GM21526 (cell line): ENCODE data around the gene CAMP.
"Not testable (repeated sequence)": the region's sequence is repeated elsewhere in the genome, so short reads cannot be mapped to it uniquely, and the experiment has no call there.

Source experiments
- ATAC-seq: cut with Tn5 transposase; IDR thresholded peaks from one replicate; pipeline ENCODE4 v1.9.1; 2021; ENCODE audit warnings: moderate library complexity; ENCODE audit not compliant: unreplicated experiment, low FRiP score

CAMP gene

DNA sequence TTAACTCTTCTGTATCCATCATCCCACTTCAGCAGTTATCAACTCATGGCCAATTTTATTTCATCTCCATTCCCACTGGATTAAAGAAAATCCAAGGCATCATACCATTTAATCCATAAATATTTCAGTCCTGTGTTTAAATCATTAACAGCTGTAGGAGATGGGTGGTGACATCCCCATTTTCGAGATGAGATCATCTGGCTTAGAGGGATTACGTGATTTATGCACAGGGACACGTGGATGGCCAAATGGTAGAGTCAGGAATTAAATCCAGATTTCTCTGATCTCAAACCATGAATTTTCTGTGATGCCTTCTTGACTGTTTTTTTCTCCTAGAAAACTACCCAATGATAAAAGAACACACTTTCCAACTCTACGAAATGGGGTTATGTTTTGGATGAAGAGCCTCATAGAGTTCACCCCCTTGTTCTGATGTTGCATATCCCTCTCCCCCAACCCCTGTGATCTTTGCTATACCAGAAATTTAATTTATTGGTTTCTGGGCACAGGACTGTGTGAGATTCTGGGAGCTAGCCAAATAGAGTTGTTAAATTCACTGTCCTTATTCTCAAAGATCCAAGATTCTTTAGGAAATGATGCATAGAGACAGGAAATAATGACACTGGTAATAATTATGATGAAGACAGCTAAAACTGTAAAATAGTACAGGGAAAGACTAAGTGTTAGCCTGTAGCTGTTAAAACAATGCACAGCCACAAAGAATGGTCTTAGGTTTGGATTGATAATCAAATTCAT, 25.0 kb downstream of the CAMP start:
- no peak for ATAC-seq

GRCh38 chr3:48256557-48256956, 33.3 kb downstream of the CAMP start:
- no peak for ATAC-seq

- ATAC-seq: no peak
Measured at GRCh38 chr3:48258530-48258929, 35.2 kb downstream of the CAMP start.

DNA sequence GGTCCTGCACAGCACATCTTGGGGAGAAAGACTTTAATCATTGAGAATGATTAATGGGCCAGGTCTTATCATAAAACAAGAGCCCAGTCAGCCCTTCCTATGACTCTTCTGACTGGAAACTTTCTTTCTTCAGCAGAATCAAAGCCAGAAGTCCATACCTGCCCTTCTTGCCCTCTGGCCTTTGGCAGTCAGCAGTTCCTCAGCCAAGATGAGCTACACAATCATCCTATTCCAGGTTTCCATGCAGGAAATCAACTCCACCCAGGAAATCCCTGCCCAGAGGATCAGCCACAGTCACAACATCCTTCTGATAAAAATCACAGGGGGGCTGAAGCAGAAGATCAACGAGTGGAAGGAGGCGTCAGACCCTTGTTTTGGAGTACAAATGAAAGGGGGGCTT, 44.5 kb downstream of the CAMP start:
- ATAC-seq: no peak

GRCh38 chr3:48268381-48268935, 45.2 kb downstream of the CAMP start:
- ATAC-seq: no peak

DNA sequence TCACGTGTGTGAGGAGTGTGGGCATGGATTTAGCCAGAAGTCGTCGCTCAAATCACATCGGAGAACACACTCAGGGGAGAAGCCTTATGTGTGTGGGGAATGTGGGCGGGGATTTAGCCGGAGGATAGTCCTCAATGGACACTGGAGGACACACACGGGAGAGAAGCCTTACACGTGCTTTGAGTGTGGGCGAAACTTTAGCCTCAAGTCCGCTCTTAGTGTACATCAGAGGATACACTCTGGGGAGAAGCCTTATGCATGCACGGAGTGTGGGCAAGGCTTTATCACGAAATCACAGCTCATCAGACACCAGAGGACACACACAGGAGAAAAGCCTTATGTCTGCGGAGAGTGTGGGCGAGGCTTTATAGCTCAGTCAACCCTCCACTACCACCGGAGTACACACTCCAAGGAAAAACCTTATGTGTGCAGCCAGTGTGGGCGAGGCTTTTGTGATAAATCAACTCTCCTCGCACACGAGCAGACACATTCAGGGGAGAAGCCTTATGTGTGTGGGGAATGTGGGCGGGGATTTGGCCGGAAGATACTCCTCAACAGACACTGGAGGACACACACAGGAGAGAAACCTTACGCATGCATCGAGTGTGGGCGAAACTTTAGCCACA, 45.8 kb downstream of the CAMP start:
- no peak for ATAC-seq

DNA sequence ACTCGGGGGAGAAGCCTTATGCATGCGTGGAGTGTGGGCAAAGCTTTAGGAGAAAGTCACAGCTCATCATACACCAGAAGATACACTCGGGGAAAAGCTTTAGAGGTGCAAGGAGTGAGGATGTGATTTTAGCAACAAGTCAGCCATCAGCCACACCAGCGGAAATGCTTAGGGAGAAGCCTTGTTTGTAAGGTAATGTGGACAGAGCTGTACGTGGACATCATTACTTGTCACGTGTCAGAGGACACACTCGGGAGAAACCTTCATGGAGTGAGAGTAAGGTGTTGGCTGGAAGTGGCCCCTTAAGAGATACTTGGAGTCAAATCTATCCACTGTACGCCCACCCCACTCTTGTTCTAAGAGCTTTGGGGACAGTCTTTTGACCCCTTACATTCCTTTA, 46.3 kb downstream of the CAMP start:
- no peak for ATAC-seq

DNA sequence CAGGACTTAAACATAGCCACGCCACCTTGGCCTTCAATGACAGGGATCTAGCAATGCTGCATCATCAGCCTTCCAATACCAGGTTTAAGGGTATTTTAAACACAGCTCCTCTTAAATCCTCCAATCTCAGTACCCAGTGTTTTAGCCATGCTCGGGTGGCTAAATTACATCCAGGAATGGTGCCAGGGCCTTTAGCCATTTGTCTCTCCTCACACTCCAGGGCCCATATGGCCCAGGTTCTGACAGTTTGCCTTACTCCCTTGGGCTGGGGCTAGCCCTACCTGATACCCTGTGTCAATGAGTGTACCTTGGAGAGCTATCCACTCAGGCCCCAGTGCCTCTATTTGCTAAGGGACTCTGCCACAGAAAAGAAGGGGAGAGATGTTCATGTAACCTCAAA, 47.0 kb downstream of the CAMP start:
- no peak for ATAC-seq

DNA sequence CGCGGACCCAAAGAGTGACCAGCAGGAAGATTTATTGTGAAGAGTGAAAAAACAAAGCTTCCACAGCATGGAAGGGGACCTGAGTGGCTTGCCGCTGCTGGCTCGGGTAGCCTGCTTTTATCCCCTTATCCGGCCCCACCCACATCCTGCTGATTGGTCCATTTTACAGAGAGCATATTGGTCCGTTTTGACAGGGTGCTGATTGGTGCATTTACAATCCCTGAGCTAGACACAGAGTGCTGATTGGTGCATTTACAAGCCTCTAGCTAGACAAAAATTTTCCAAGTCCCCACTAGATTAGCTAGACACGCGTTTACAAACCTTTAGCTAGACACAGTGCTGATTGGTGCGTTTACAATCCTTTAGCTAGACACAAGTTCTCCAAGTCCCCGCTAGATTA, 47.9 kb downstream of the CAMP start:
- ATAC-seq: not testable (repeated sequence)

DNA sequence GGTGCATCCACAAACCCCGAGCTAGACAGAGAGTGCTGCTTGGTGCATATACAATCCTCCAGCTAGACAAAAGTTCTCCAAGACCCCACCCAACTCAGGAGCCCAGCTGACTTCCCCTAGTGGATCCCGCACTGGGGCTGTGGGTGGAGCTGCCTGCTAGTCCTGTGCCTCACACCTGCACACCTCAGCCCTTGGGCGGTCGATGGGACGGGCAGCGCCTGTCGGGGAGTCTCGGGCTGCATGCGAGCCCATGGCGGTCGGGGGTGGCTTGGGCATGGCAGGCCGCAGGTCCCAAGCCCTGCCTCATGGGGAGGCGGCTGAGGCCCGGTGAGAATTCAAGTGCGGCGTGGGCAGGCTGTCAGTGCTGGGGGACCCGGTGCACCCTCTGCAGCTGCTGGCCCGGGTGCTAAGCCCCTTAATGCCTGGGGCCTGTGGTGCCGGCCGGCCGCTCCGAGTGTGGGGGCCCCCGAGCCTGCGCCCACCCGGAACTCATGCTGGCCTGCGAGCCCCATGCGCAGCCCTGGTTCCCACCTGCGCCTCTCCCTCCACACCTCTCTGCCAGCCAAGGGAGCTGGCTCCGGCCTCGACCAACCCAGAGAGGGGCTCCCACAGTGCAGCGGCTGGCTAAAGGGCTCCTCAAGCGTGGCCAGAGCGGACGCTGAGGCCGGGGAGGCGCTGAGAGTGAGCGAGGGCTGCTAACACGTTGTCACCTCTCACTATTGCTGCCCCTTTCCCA, 48.6 kb downstream of the CAMP start:
- ATAC-seq: no peak

- no peak for ATAC-seq
Measured at GRCh38 chr3:48273594-48274211, 50.4 kb downstream of the CAMP start.

- no peak for ATAC-seq
Measured at GRCh38 chr3:48274452-48274851, 51.2 kb downstream of the CAMP start.
